ENCODE measurements around the gene C5orf22.

GRCh38 chr5:31604644-31605043, 72.5 kb downstream of the C5orf22 start:
- TF ChIP-seq CTCF (IDR thresholded peaks at IDR 0.05; ENCODE audit: low read depth, low read length) (no peak), EZH2phosphoT487 (IDR thresholded peaks at IDR 0.05; ENCODE audit: low read depth) (no peak)

Measured in OCI-LY3 (cell line).